Colonic mucosa (tissue), 4 donors: ENCODE data around the gene MAN1A2. TPM values are rescaled to one million over a fixed set of nuclear protein-coding genes. Genes with fewer than 3 reads are reported as not detected.
"Not testable (repeated sequence)": the region's sequence is repeated elsewhere in the genome, so short reads cannot be mapped to it uniquely, and the experiment has no call there.

Experiments used
- DNase-seq: peaks from one replicate; pipeline ENCODE4 v3.0.0-alpha.2; 2020
- H3K27ac ChIP-seq: fragments of 200-600 bp; one replicate; pipeline ENCODE4 v1.8.0; 2021
- H3K27me3 ChIP-seq: fragments of 200-600 bp; one replicate; pipeline ENCODE4 v1.8.0; 2021
- H3K36me3 ChIP-seq: fragments of 200-600 bp; one replicate; pipeline ENCODE4 v1.8.0; 2021
- H3K4me1 ChIP-seq: fragments of 200-600 bp; one replicate; pipeline ENCODE4 v1.8.0; 2021; ENCODE audit warnings: mild to moderate bottlenecking
- H3K4me3 ChIP-seq: fragments of 200-600 bp; one replicate; pipeline ENCODE4 v1.8.0; 2021
- H3K9ac ChIP-seq, 2 donors: one replicate each; pipeline ENCODE4 v1.7.0; 2013; ENCODE audit warnings: control low read depth in 2 of 2, low read depth in 2 of 2, low read length in 2 of 2
- H3K9me3 ChIP-seq: fragments of 200-600 bp; one replicate; pipeline ENCODE4 v1.8.0; 2021
- CTCF ChIP-seq: fragments of 200-600 bp; IDR thresholded peaks from one replicate; pipeline ENCODE4 v1.8.0; 2022; ENCODE audit warnings: antibody characterized with exemption, mild to moderate bottlenecking
- intact Hi-C: fragments of 100-400 bp; cut with DNase I; formaldehyde crosslinking; loops from one replicate; pipeline ENCODE4 v1.14.1; 2022
- total RNA-seq, 2 donors: library from RNA; stranded (reverse); fragmentation: NEBNext Ultra II Directional in 1 of 2; extraction: Animal tissue kit (Norgen Biotek cat#: 25700) in 1 of 2; gene quantifications; one replicate each; pipeline ENCODE4 v1.2.1, GENCODE V29; 2021
- donor health status: healthy.
- donor health status: DM: no; HTN: no; CAD: no.
- donor health status: DM: no; HTN: no; CAD: no.

Gene MAN1A2
- total RNA-seq, 2 donors from 2014 or later: 27.9 to 35.7 TPM

GRCh38 chr1:117466761-117467160 is 99.5 kb downstream of the MAN1A2 start:
- H3K9ac ChIP-seq: no peak overlapping the region
- no peaks in the 10 kb centered on the region for H3K36me3 ChIP-seq
- no peaks in the 10 kb centered on the region for H3K4me1 ChIP-seq
- no peak overlapping the region for H3K27ac ChIP-seq
- intact Hi-C loops: loop anchor here (10.0 kb wide), 1 partner anchor 72 kb away; no protein-coding TSS in a partner anchor
- no peaks in the 10 kb centered on the region for H3K27me3 ChIP-seq
- no peak for TF ChIP-seq CTCF
- no peak overlapping the region for H3K4me3 ChIP-seq
- no peaks in the 10 kb centered on the region for H3K9me3 ChIP-seq
- no peak for DNase-seq

GRCh38 chr1:117467336-117467735 is 100.1 kb downstream of the MAN1A2 start:
- H3K9ac ChIP-seq: no peak overlapping the region
- intact Hi-C loops: loop anchor here (10.0 kb wide), 1 partner anchor 73 kb away; no protein-coding TSS in a partner anchor
- H3K4me1 ChIP-seq: no peaks in the 10 kb centered on the region
- TF ChIP-seq CTCF: no peak
- DNase-seq: no peak
- no peaks in the 10 kb centered on the region for H3K36me3 ChIP-seq
- no peaks in the 10 kb centered on the region for H3K27me3 ChIP-seq
- no peak overlapping the region for H3K4me3 ChIP-seq
- no peak overlapping the region for H3K27ac ChIP-seq
- no peaks in the 10 kb centered on the region for H3K9me3 ChIP-seq

- intact Hi-C loops: no loop called here
- H3K9ac ChIP-seq: no peak overlapping the region
- TF ChIP-seq CTCF: no peak
- no peak for DNase-seq
- H3K27ac ChIP-seq: no peak overlapping the region
- no peaks in the 10 kb centered on the region for H3K4me1 ChIP-seq
- H3K9me3 ChIP-seq: no peaks in the 10 kb centered on the region
- H3K27me3 ChIP-seq: no peaks in the 10 kb centered on the region
- no peaks in the 10 kb centered on the region for H3K36me3 ChIP-seq
- no peak overlapping the region for H3K4me3 ChIP-seq
Measured at GRCh38 chr1:117473063-117473462, 105.8 kb downstream of the MAN1A2 start.

- H3K27ac ChIP-seq, H3K4me3 ChIP-seq, H3K4me1 ChIP-seq, H3K9me3 ChIP-seq, H3K27me3 ChIP-seq, intact Hi-C loops, H3K36me3 ChIP-seq, DNase-seq, H3K9ac ChIP-seq: not testable (repeated sequence)
Measured at GRCh38 chr1:117475495-117475894, 108.2 kb downstream of the MAN1A2 start.

GRCh38 chr1:117479086-117479485 is 111.8 kb downstream of the MAN1A2 start:
- TF ChIP-seq CTCF: no peak
- intact Hi-C loops: no loop called here
- no peak for DNase-seq
- Histone ChIP-seq H3K4me1 (no peaks in the 10 kb centered on the region), H3K36me3 (no peaks in the 10 kb centered on the region), H3K27ac (no peak overlapping the region), H3K27me3 (no peaks in the 10 kb centered on the region), H3K4me3 (no peak overlapping the region), H3K9ac (no peak overlapping the region), H3K9me3 (no peaks in the 10 kb centered on the region)

GRCh38 chr1:117481410-117481809 is 114.2 kb downstream of the MAN1A2 start:
- TF ChIP-seq CTCF: no peak
- intact Hi-C loops: loop anchor here (10.0 kb wide), 1 partner anchor 157 kb away; no protein-coding TSS in a partner anchor

More at GRCh38 chr1:117481410-117481809, 114.2 kb downstream of the MAN1A2 start:
- DNase-seq: no peak
- H3K27me3 ChIP-seq: no peaks in the 10 kb centered on the region
- H3K4me1 ChIP-seq: no peaks in the 10 kb centered on the region
- no peak overlapping the region for H3K4me3 ChIP-seq
- no peaks in the 10 kb centered on the region for H3K9me3 ChIP-seq
- no peaks in the 10 kb centered on the region for H3K36me3 ChIP-seq
- no peak overlapping the region for H3K9ac ChIP-seq
- no peak overlapping the region for H3K27ac ChIP-seq
